AG09309 (cell line): Measurements from ENCODE around the gene ITGA3.

Experiments used
- DNase-seq: peaks from one replicate; pipeline ENCODE4 v3.0.0-alpha.2; 2010; ENCODE audit warnings: low read depth
- H3K4me3 ChIP-seq: 2 replicates; pipeline ENCODE4 v1.5.1; 2011; ENCODE audit warnings: mild to moderate bottlenecking, low read depth, low read length, moderate library complexity; ENCODE audit not compliant: control insufficient read depth
- TF ChIP-seq, protein P1 (sequence below): IDR thresholded peaks from 2 replicates; pipeline ENCODE4 v1.5.1; 2011; ENCODE audit warnings: mild to moderate bottlenecking, low read depth, low read length, inconsistent platforms; ENCODE audit not compliant: insufficient read depth, control insufficient read depth; ENCODE audit errors: missing control alignments

Gene ITGA3

GRCh38 chr17:50118076-50118827 is 62.3 kb downstream of the ITGA3 start:
- TF ChIP-seq, protein P1, sequence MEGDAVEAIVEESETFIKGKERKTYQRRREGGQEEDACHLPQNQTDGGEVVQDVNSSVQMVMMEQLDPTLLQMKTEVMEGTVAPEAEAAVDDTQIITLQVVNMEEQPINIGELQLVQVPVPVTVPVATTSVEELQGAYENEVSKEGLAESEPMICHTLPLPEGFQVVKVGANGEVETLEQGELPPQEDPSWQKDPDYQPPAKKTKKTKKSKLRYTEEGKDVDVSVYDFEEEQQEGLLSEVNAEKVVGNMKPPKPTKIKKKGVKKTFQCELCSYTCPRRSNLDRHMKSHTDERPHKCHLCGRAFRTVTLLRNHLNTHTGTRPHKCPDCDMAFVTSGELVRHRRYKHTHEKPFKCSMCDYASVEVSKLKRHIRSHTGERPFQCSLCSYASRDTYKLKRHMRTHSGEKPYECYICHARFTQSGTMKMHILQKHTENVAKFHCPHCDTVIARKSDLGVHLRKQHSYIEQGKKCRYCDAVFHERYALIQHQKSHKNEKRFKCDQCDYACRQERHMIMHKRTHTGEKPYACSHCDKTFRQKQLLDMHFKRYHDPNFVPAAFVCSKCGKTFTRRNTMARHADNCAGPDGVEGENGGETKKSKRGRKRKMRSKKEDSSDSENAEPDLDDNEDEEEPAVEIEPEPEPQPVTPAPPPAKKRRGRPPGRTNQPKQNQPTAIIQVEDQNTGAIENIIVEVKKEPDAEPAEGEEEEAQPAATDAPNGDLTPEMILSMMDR, result no peak
- no peak overlapping the region for H3K4me3 ChIP-seq
- no peak for DNase-seq

- DNase-seq, result no peak
- TF ChIP-seq, protein P1, result no peak
- H3K4me3 ChIP-seq, result no peak overlapping the region
Measured at GRCh38 chr17:50118828-50119218, 62.9 kb downstream of the ITGA3 start.

DNA sequence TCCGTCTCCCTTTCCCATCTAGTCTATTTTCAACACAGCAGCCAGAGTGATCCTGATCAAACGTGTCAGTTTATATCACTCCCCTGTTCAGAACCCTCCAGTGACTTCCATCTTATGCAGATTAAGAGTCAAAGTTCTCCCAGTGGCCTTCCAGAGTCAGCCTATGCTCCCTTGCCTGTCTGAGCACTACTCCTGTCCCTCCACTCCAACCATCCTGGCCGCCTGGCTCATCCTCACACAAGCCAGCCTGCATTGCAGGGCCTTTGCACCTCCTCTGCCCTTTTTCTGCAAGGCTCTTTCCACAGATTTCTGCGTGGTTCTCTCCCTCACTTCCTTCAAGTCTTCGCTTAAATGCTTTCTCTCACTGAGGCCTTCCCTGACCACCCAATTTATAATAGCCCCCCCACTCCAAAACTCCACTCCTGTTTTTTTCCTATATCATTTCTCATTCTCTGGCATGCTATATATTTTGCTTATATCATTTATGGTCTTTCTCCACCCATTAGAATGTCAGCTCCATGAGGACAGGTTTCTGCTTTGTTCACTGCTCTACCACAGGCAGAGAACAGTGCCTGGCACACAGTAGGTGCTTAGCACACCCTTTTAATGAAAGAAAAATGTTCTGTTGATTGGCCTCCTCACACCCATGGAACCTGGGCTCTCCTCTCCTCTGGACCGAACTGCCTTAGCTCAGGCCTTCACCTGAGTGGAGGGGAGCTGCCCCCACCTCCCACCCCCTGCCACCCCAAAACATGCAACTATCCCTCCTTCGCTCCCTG is 64.8 kb downstream of the ITGA3 start:
- no peak overlapping the region for H3K4me3 ChIP-seq
- DNase-seq, result no peak
- TF ChIP-seq, protein P1, result no peak

- DNase-seq, result no peak
- TF ChIP-seq, protein P1, result no peak
- H3K4me3 ChIP-seq, result no peak overlapping the region
Measured at GRCh38 chr17:50122945-50123344, 67.0 kb downstream of the ITGA3 start.

GRCh38 chr17:50123649-50124349 is 67.9 kb downstream of the ITGA3 start:
- TF ChIP-seq, protein P1, result no peak
- H3K4me3 ChIP-seq, result no peak overlapping the region
- DNase-seq, result no peak

DNA sequence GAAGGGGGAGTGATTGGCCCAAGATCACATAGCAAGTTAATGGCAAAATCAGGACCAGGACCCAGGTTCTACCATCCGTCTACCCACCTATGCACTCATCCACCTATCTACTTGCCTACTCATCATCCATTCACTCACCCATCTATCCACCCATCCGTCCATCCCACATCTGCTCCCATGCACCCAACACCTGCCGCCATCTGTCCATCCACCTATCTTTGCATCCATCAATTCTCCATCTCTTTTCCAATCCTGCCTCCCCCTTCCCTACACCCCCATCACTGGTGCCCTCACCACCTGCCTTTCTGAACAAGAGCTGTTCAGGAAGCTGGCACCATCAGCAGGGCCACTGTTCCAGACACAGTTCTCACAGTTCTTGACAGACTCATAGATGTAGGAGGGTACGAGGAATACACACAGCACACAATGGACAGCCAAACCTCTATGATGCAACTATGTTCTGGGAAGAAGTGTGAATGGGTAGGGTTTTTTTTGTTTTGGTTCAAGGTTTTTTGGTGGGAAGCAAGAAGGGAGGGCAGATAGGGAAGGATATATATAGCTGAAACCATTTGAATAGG is 69.6 kb downstream of the ITGA3 start:
- H3K4me3 ChIP-seq, result no peak overlapping the region
- TF ChIP-seq, protein P1, result no peak
- DNase-seq, result no peak
